HG03097 (cell line): Measurements from ENCODE around the gene DAW1.
"Not testable (repeated sequence)": the region's sequence is repeated elsewhere in the genome, so short reads cannot be mapped to it uniquely, and the experiment has no call there.

Experiments
- ATAC-seq: cut with Tn5 transposase; IDR thresholded peaks from one replicate; pipeline ENCODE4 v1.9.1; 2021; ENCODE audit not compliant: unreplicated experiment, low FRiP score

The DAW1 gene

DNA sequence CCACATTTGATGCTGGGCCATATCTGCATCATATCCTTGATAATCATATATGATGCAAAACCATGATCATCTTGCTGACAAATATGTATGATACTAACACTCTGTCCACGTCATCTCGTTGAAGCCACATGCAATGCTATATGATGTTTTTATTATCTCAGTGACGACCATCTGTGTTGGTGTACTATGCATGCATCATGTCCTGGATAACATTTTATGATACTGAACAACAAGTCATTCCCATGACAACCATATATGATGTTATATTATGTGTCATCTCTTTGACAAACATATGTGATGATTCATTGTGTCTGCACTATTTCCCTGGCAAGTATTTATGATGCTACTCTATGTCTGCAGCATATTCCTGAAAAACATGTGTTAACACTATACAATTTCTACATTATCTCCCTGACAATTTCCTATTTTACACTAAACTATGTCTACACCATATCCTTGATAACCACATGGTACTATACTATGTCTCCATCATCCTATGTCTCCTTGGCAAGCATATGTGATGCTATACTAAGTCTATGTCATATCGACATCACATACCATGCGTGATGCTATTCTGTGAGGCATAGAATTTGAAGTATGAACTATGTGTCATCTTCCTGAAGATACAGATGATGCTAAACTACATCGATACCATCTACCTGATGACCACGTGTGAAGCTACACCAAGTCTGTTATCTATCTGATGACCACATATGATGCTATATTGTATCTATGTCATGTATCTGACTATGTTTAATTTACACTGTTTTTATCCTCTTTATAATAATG is 37.0 kb downstream of the DAW1 start:
- no peak for ATAC-seq

DNA sequence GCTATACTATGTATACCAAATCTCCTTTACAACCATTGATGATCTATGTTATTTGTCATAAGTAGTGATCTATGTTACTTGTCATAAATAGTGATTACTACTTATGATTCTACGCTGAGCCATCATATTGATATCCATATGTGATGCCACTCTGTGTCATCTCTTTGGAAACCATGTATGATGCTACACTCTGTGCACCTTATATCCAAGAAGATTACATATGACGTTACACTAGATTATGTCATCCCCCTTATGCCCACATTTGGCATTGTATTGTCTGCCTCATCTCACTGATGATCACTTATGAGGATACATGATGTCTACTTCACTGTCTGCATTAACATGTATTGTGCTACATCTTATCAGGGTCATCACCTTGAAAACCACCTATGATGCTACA is 42.9 kb downstream of the DAW1 start:
- no peak for ATAC-seq

DNA sequence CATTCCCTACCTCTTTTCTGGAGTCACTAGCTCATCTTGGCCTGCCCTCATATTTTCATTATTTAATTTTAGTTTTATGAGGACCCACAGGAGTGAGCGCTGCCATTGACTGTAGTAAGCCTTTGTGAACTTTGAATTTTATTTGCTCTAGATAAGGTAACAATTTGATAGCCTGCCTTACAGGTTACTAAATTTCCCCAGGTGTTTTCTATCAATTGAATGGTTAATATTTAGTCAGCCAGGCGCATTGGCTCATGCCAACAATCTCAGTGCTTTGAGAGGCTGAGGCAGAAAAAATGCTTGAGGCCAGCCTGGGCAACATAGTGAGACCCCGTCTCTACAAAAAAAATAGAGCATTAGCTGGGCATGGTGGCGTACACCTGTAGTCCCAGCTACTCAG is 50.2 kb downstream of the DAW1 start:
- ATAC-seq = no peak

DNA sequence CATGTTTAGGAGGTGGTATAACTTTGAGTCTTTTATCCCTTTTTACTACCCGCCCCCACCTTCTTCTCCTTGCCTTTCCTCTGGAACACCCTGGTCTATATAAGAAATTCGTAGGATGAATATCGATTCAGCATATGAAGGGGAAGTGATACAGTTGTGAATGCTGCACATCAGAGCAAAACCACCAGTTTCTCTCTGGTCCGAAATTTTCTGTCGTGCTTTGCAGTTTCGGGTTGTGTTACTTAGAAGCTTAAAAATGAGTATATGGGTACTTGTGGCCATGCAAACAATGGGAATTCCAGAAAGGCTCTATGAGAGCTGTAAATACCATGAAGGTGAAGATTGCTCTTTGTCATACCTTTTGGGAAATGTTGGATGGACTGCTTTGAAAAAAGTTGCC is 60.6 kb downstream of the DAW1 start:
- ATAC-seq = no peak

DNA sequence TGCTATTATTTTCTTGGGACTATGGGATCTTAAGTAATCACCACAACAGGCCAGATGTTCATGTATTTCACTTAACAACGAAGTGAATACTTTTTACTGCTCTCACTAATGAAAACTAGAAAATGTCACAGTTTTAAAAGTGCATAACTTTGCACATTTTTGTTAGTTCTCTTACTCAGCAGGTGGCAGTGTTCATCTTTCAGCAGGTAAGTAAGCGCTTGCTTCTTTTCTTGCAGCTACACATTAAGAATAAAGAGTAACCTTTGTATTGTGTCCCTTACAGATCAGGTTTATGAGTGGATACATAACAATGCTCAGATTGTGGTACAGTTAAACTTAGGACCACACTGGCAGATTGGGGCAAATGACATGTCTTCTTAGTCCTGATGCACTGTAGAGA is 61.0 kb downstream of the DAW1 start:
- no peak for ATAC-seq

DNA sequence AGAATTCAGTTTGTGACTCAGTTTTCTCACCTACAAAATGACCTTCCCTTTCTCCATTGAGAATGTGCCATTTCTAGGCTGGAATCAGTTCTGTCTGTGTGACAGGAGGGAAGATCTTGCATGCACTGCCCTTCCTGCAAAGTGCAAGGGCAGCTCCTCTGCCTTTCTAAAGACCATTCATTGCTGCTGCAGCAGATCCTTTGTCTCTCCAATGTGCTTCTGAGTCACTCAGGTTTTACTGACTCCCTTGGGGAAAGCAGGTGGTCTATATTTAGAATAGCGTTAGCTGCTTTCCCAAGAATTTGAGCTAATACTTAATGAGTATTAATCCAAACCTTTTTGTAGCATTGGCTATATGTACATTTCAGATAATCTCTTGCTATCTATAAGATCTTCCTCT is 62.5 kb downstream of the DAW1 start:
- ATAC-seq = no peak

DNA sequence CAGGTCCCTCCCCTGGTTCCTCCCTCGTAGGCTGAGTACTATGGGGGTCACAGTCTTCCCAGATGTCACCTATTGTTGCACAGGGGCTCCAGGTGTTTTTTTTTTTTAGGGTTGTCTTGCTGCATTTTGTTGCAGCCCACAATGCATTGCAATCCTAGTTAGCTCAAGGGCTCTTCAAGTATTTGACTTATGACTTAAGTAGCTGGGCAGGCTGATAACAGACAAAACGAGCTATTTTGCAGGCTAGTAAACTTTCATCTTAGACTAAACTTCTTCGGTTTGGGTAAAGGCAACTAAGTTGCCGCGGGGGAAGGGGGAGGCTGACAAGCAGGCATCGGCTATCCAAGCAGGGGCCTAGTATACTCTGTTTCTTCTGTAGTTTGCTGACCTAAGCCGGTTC is 64.8 kb downstream of the DAW1 start:
- ATAC-seq = not testable (repeated sequence)

DNA sequence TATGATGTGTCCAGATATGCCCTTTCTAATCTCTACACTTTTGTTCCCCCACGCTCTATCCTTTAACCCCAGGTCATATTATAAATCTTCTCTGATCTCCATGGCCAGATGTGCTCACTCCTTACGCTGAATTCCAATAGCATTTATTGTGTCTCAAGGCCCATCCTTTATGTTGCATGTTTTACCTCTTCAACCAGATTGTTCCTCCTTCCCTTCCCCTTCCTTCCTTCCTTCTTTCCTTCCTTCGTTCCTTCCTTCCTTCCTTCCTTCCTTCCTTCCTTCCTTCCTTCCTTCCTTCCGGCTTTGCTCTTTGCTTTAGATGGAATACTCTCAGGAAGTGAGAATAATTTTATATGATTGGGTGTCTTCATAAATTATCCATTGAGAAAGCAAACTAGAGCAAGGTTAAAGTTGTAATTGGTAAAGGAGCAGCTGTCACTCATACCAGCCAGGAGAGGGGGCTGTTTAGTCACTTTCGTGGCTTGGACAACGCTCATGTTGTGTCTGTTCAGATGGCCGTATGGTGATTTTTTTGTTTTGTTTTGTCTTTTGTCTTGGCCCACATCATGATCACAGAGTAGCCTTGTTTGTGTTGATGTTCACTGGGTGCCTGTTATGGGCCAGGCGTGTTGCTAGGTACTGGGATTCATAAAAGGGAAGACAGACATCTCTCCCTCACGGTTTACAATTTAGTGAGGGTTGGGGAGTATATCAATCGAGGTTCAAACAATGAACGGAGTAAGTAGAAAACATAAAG is 68.0 kb downstream of the DAW1 start:
- ATAC-seq = no peak

DNA sequence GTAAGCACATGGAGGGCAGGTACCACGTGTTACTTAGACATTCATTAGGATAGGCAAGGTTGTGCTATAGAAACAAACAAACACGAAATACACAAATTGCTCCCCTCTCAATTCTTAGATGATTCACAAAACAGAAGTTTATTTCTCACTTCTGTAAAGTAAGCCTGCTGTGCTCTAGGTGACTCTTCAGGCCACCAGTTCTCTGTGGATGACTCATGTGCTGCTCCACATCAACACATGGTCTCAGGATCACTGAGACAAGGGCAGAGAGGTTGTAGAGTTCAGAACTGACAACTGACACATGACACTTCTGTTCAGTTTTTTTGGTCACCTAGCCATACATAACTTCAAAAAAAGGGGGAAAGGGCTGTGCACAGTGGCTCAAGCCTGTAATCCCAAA is 70.6 kb downstream of the DAW1 start:
- ATAC-seq = no peak

DNA sequence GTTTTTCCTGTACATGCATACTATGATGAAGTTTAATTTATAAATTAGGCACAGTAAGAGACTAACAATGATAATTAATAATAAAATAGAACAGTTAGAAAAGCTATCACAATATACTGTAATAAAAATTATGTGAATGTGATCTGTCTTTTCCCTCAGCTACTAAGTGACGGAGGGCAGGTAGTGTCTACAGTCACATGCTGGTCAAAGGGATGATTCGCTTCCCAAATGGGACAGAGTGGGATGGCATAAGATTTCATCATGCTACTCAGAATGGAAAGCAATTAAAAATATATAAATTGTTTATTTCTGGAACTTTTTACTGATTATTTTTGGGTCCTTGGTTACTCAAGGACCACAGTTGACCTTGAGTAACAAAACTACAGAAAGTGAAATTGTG is 71.5 kb downstream of the DAW1 start:
- ATAC-seq = no peak

DNA sequence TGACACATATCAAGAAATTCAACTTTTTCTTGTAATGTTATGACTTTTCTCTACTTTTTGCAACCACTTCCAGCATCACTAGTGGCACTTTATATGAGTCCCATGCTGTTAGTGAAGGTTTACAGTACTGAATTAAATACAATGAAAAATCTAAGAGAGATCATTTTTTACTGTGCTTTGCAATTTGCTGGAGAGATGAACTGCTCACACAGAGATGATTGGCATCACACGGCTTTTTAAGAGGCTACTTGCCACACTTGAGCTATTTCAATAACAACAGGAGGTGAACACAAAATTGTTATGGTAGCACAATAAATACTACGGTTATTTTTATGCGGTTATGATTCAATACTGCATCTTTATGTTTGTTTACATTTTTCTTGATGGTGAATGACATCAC is 88.9 kb downstream of the DAW1 start:
- ATAC-seq = no peak

DNA sequence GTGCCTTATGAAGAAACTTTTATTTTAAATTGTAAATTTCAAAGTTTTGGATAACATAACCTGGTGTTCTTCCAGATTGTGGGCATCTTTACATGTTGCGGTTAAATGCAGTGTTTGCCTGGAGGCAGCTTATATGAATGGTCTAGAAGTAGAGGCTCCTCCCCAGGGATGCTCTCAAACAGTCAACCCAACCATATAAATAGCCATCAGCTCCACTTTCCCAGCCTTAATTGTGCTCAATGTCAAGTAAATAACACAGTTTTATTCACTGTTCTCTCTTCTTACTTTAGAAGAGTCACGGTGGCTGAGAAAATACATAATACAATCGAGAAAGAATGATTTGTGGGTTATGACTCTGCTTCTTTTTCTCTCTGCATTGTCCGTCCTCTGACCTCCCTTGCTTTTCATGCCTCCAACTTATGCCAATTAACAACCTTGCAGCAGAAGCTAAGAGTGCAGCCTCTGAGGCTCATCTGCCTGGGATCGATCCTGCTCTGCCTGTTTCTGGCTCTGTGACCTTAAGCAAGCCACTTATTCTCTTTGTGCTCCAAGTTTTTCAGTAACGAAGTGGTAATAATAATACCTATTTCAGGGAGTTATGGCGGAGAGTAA is 100.3 kb downstream of the DAW1 start:
- no peak for ATAC-seq

DNA sequence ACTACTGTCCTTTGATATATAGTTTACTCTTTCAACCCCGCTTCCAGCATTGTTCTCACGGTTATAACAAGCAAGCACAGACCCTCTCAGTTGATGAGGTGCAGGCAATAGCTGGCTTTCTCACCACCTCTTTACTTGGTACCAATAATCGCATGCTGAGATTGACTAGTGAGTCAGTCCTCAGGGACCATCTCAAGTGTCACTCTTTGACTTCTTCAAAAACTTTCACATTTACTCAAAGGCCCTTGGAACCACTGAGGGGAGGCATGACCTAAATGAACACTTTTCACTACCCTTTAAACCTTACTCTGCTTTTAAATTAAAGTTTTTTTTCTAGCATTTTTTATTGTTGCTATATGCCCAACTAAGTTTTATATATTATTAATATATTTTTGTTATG is 101.8 kb downstream of the DAW1 start:
- no peak for ATAC-seq
